A673 (cell line): Measurements from ENCODE around the gene COLEC12. TPM values are rescaled to one million over a fixed set of nuclear protein-coding genes. Genes with fewer than 3 reads are reported as not detected.

Experiments
- BruUV-seq: library from RNA; stranded (reverse); fragments of 400-500 nt; replicated peaks from 2 replicates; lab custom pipeline; 2021; lab: Mats Ljungman, UMichigan
- CTCF ChIA-PET: fragments of 300-600 bp; sonication (Branson Sonifier 250); formaldehyde crosslinking; loops from one replicate; lab custom pipeline; 2022; ENCODE audit warnings: antibody characterized with exemption; lab: Charles Lee
- POLR2A ChIA-PET: fragments of 300-600 bp; sonication (Branson Sonifier 250); formaldehyde crosslinking; loops from one replicate; lab custom pipeline; 2022; ENCODE audit warnings: antibody characterized with exemption; ENCODE audit not compliant: low non-redundant PET; lab: Charles Lee
- DNase-seq: peaks from one replicate; pipeline ENCODE4 v3.0.0-alpha.2; 2015; ENCODE audit warnings: low spot score
- H3K27ac ChIP-seq: fragments of 200-600 bp; sonication (generic); 2 replicates; pipeline ENCODE4 v1.5.1; 2016; ENCODE audit warnings: mixed run types, low read depth, mild to moderate bottlenecking, mixed read lengths, antibody characterized with exemption, low read length; ENCODE audit not compliant: poor library complexity, severe bottlenecking
- H3K27me3 ChIP-seq: fragments of 200-600 bp; sonication (generic); replicated peaks from 2 replicates; pipeline ENCODE4 v1.6.1; 2017; ENCODE audit warnings: mixed run types, low read depth, mild to moderate bottlenecking, mixed read lengths, antibody characterized with exemption, low read length; ENCODE audit not compliant: insufficient read depth, poor library complexity
- H3K36me3 ChIP-seq: fragments of 200-600 bp; sonication (generic); 2 replicates; pipeline ENCODE4 v1.6.1; 2016; ENCODE audit warnings: mixed run types, mild to moderate bottlenecking, mixed read lengths, antibody characterized with exemption, low read length; ENCODE audit not compliant: insufficient read depth, poor library complexity, severe bottlenecking
- H3K4me1 ChIP-seq: fragments of 200-600 bp; sonication (generic); 2 replicates; pipeline ENCODE4 v1.6.1; 2017; ENCODE audit warnings: mixed run types, mild to moderate bottlenecking, mixed read lengths, antibody characterized with exemption, low read length; ENCODE audit not compliant: insufficient read depth, poor library complexity, severe bottlenecking
- H3K4me3 ChIP-seq: fragments of 200-600 bp; sonication (generic); 2 replicates; pipeline ENCODE4 v1.5.1; 2016; ENCODE audit warnings: low read depth, mixed run types, mild to moderate bottlenecking, mixed read lengths, low read length; ENCODE audit not compliant: poor library complexity, severe bottlenecking
- H3K9me3 ChIP-seq: fragments of 200-600 bp; sonication (generic); 2 replicates; pipeline ENCODE4 v1.6.1; 2016; ENCODE audit warnings: mixed run types, low read depth, mild to moderate bottlenecking, mixed read lengths, antibody characterized with exemption, low read length; ENCODE audit not compliant: poor library complexity, severe bottlenecking
- CTCF ChIP-seq: fragments of 300-800, 200-600 bp; sonication (generic); conservative IDR thresholded peaks from 2 replicates; pipeline ENCODE4 v1.5.1; 2017; ENCODE audit warnings: low read depth, mild to moderate bottlenecking, antibody characterized with exemption, low read length, moderate library complexity, mixed read lengths
- EZH2 ChIP-seq: fragments of 200-600 bp; sonication (generic); IDR thresholded peaks from 2 replicates; pipeline ENCODE4 v1.6.1; 2017; ENCODE audit warnings: borderline replicate concordance, low read depth, mild to moderate bottlenecking, mixed read lengths, antibody characterized with exemption, low read length; ENCODE audit not compliant: poor library complexity, severe bottlenecking
- intact Hi-C: fragments of 100-400 bp; cut with micrococcal nuclease; formaldehyde crosslinking; loops from one replicate; pipeline ENCODE4 v1.10.0; 2022; ENCODE audit not compliant: unreplicated experiment
- total RNA-seq: library from RNA; stranded (reverse); gene quantifications from 2 replicates; pipeline ENCODE4 v1.2.3, GENCODE V29; 2021

The COLEC12 gene
- total RNA-seq, 1 experiment from 2014 or later, result 0.86 TPM

GRCh38 chr18:275486-275885 lies 225.0 kb downstream of the COLEC12 start:
- BruUV-seq, result no TSS peak
- TF ChIP-seq CTCF (no peak), EZH2 (no peak)
- H3K27ac ChIP-seq, result no peak overlapping the region
- ChIA-PET POLR2A (no interaction called here), CTCF (no interaction called here)
- H3K36me3 ChIP-seq, result no peaks in the 10 kb centered on the region
- H3K27me3 ChIP-seq, result no peaks in the 10 kb centered on the region
- H3K9me3 ChIP-seq, result no peaks in the 10 kb centered on the region
- intact Hi-C loops, result no loop called here
- no peaks in the 10 kb centered on the region for H3K4me1 ChIP-seq
- DNase-seq, result no peak
- H3K4me3 ChIP-seq, result no peak overlapping the region

- intact Hi-C loops, result no loop called here
- H3K4me3 ChIP-seq, result no peak overlapping the region
- peaks cover 6% of the 10 kb centered on the region for H3K4me1 ChIP-seq
- DNase-seq, result no peak
- no peak for TF ChIP-seq CTCF
- POLR2A ChIA-PET, result no interaction called here
- H3K36me3 ChIP-seq, result no peaks in the 10 kb centered on the region
- H3K27ac ChIP-seq, result no peak overlapping the region
- BruUV-seq, result no TSS peak
- no peaks in the 10 kb centered on the region for H3K27me3 ChIP-seq
- no peaks in the 10 kb centered on the region for H3K9me3 ChIP-seq
- CTCF ChIA-PET, result no interaction called here
These were observed 226.2 kb downstream of the COLEC12 start for GRCh38 chr18:274313-274712.

GRCh38 chr18:273525-273924 lies 227.0 kb downstream of the COLEC12 start:
- peaks cover 8% of the 10 kb centered on the region for H3K4me1 ChIP-seq
- no peak for TF ChIP-seq EZH2
- no peak for TF ChIP-seq CTCF
- DNase-seq, result no peak
- no peak overlapping the region for H3K27ac ChIP-seq
- H3K4me3 ChIP-seq, result no peak overlapping the region
- CTCF ChIA-PET, result no interaction called here
- intact Hi-C loops, result no loop called here
- BruUV-seq, result no TSS peak
- no peaks in the 10 kb centered on the region for H3K36me3 ChIP-seq
- H3K27me3 ChIP-seq, result no peaks in the 10 kb centered on the region
- POLR2A ChIA-PET, result no interaction called here
- no peaks in the 10 kb centered on the region for H3K9me3 ChIP-seq
